A673 (cell line): ENCODE measurements around the gene LSM2. TPM values are rescaled to one million over a fixed set of nuclear protein-coding genes. Genes with fewer than 3 reads are reported as not detected.

Experiments
- BruUV-seq: library from RNA; stranded (reverse); fragments of 400-500 nt; replicated peaks from 2 replicates; lab custom pipeline; 2021; lab: Mats Ljungman, UMichigan
- CTCF ChIA-PET: fragments of 300-600 bp; sonication (Branson Sonifier 250); formaldehyde crosslinking; loops from one replicate; lab custom pipeline; 2022; ENCODE audit warnings: antibody characterized with exemption; lab: Charles Lee
- POLR2A ChIA-PET: fragments of 300-600 bp; sonication (Branson Sonifier 250); formaldehyde crosslinking; loops from one replicate; lab custom pipeline; 2022; ENCODE audit warnings: antibody characterized with exemption; ENCODE audit not compliant: low non-redundant PET; lab: Charles Lee
- DNase-seq: peaks from one replicate; pipeline ENCODE4 v3.0.0-alpha.2; 2015; ENCODE audit warnings: low spot score
- H3K27ac ChIP-seq: fragments of 200-600 bp; sonication (generic); 2 replicates; pipeline ENCODE4 v1.5.1; 2016; ENCODE audit warnings: mixed run types, low read depth, mild to moderate bottlenecking, mixed read lengths, antibody characterized with exemption, low read length; ENCODE audit not compliant: poor library complexity, severe bottlenecking
- H3K27me3 ChIP-seq: fragments of 200-600 bp; sonication (generic); replicated peaks from 2 replicates; pipeline ENCODE4 v1.6.1; 2017; ENCODE audit warnings: mixed run types, low read depth, mild to moderate bottlenecking, mixed read lengths, antibody characterized with exemption, low read length; ENCODE audit not compliant: insufficient read depth, poor library complexity
- H3K36me3 ChIP-seq: fragments of 200-600 bp; sonication (generic); 2 replicates; pipeline ENCODE4 v1.6.1; 2016; ENCODE audit warnings: mixed run types, mild to moderate bottlenecking, mixed read lengths, antibody characterized with exemption, low read length; ENCODE audit not compliant: insufficient read depth, poor library complexity, severe bottlenecking
- H3K4me1 ChIP-seq: fragments of 200-600 bp; sonication (generic); 2 replicates; pipeline ENCODE4 v1.6.1; 2017; ENCODE audit warnings: mixed run types, mild to moderate bottlenecking, mixed read lengths, antibody characterized with exemption, low read length; ENCODE audit not compliant: insufficient read depth, poor library complexity, severe bottlenecking
- H3K4me3 ChIP-seq: fragments of 200-600 bp; sonication (generic); 2 replicates; pipeline ENCODE4 v1.5.1; 2016; ENCODE audit warnings: low read depth, mixed run types, mild to moderate bottlenecking, mixed read lengths, low read length; ENCODE audit not compliant: poor library complexity, severe bottlenecking
- H3K9me3 ChIP-seq: fragments of 200-600 bp; sonication (generic); 2 replicates; pipeline ENCODE4 v1.6.1; 2016; ENCODE audit warnings: mixed run types, low read depth, mild to moderate bottlenecking, mixed read lengths, antibody characterized with exemption, low read length; ENCODE audit not compliant: poor library complexity, severe bottlenecking
- EZH2 ChIP-seq: fragments of 200-600 bp; sonication (generic); IDR thresholded peaks from 2 replicates; pipeline ENCODE4 v1.6.1; 2017; ENCODE audit warnings: borderline replicate concordance, low read depth, mild to moderate bottlenecking, mixed read lengths, antibody characterized with exemption, low read length; ENCODE audit not compliant: poor library complexity, severe bottlenecking
- intact Hi-C: fragments of 100-400 bp; cut with micrococcal nuclease; formaldehyde crosslinking; loops from one replicate; pipeline ENCODE4 v1.10.0; 2022; ENCODE audit not compliant: unreplicated experiment
- total RNA-seq: library from RNA; stranded (reverse); gene quantifications from 2 replicates; pipeline ENCODE4 v1.2.3, GENCODE V29; 2021
- TF ChIP-seq, protein P1 (sequence below): fragments of 300-800, 200-600 bp; sonication (generic); conservative IDR thresholded peaks from 2 replicates; pipeline ENCODE4 v1.5.1; 2017; ENCODE audit warnings: low read depth, mild to moderate bottlenecking, antibody characterized with exemption, low read length, moderate library complexity, mixed read lengths

LSM2 gene
- total RNA-seq, 1 experiment from 2014 or later, result 99.8 TPM

DNA sequence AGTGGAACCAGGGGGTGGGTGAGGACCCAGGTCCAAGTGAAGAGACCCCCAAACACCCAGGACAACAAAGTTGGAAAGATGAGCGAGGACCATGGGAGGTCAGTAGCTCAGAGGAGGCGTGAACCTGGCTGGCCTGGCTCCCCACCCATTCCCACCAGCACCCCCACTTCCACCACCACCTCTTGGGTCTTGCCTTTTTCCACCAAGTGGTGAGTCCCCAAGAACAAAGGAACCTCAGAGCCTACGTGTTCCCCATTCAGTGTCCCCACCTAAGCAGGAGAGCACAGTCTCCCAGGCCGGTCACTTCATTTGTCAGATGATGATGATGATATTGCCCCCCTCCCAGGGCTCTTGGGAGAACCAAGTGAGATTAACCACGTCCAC, 29.1 kb downstream of the LSM2 start:
- ChIA-PET POLR2A (no interaction called here), CTCF (interaction anchor here (0.6 kb wide), 1 partner anchor 64 kb away, joined by 3 read pairs; no protein-coding TSS in a partner anchor)
- Histone ChIP-seq H3K27me3 (no peaks in the 10 kb centered on the region), H3K27ac (no peak overlapping the region), H3K36me3 (peaks cover 48% of the 10 kb centered on the region), H3K4me3 (no peak overlapping the region), H3K4me1 (peaks cover 11% of the 10 kb centered on the region), H3K9me3 (no peaks in the 10 kb centered on the region)
- no peak for TF ChIP-seq EZH2
- TF ChIP-seq, protein P1, sequence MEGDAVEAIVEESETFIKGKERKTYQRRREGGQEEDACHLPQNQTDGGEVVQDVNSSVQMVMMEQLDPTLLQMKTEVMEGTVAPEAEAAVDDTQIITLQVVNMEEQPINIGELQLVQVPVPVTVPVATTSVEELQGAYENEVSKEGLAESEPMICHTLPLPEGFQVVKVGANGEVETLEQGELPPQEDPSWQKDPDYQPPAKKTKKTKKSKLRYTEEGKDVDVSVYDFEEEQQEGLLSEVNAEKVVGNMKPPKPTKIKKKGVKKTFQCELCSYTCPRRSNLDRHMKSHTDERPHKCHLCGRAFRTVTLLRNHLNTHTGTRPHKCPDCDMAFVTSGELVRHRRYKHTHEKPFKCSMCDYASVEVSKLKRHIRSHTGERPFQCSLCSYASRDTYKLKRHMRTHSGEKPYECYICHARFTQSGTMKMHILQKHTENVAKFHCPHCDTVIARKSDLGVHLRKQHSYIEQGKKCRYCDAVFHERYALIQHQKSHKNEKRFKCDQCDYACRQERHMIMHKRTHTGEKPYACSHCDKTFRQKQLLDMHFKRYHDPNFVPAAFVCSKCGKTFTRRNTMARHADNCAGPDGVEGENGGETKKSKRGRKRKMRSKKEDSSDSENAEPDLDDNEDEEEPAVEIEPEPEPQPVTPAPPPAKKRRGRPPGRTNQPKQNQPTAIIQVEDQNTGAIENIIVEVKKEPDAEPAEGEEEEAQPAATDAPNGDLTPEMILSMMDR, result no peak
- intact Hi-C loops, result no loop called here
- DNase-seq, result no peak
- BruUV-seq, result no TSS peak

DNA sequence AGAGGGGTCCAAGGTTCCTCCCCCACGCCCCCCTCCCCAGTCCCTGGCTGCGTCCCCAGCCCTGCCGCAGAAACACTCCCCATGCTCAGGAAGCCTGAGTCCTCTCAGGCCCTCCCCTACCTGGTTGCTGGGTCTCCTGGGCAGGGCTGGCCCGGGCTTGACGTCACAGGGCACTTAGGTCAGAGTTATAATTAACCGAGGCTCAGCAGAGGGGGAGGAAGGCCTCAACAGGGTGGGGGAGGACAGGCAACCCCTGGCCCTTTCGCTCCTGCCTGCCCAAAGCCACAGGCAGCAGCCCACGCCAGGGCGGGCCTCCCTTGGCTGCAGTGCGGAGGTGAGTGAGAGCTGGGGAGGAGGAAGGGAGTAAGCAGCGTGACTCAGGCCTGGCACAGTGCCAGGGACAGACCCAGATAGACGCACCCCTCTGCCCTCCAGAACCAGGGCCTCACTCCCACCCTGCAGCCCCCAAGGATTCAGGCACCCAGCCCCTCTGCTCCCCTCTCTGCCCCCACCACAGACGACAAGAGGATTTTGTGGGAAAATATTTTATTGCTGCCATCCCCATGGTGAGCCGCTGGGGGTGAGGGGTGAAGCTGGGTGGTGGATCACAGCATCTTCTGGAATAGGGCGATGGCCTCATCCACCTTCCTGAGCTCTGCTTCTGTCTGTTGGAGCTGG, 29.6 kb downstream of the LSM2 start, which contains the start of gene VWA7:
Gene VWA7, minus strand, starts transcription at position 340 of the 678 bp plus-strand sequence. CDS start 549 bp downstream, outside the sequence.
- H3K4me3 ChIP-seq, result no peak within 1 kb of the TSS
- intact Hi-C loops, result no loop called here
- DNase-seq, result peak; percentile 59

DNA sequence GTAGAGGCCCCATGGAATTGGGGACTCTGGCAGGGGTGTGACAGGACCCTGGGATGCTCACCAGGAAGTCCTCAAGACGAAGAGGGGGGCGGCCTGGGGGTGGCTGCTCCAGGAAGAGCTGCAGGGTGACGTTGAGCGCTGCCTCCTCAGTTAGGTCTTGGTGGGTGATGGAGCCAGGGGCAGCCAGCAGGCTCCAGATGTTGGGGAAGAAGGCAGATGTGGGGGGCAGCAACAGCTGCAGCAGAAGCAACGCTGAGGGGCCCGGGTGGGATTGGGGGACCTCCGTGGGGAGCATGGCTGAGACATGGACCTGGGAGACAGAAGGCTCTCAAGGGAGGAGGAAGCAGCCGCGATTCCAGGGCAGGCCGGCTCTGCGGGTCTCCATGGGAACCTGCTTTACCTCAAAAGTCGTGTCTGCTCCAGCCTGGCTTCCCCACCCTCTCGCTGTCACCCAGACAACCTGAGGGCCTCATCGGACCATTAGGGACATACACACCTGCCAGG, 30.2 kb downstream of the LSM2 start:
- TF ChIP-seq, protein P1, result no peak
- no peak for TF ChIP-seq EZH2
- DNase-seq, result no peak
- peaks cover 11% of the 10 kb centered on the region for H3K4me1 ChIP-seq
- no peaks in the 10 kb centered on the region for H3K9me3 ChIP-seq
- POLR2A ChIA-PET, result no interaction called here
- H3K27me3 ChIP-seq, result no peaks in the 10 kb centered on the region
- H3K36me3 ChIP-seq, result peaks cover 36% of the 10 kb centered on the region
- no peak overlapping the region for H3K4me3 ChIP-seq
- no TSS peak for BruUV-seq
- intact Hi-C loops, result no loop called here
- H3K27ac ChIP-seq, result peak overlapping the region; percentile 47
- CTCF ChIA-PET, result no interaction called here

More for the DNA sequence above, 29.6 kb downstream of the LSM2 start, which contains the start of gene VWA7:
- H3K27me3 ChIP-seq, result no peaks in the 10 kb centered on the region
- H3K4me1 ChIP-seq, result peaks cover 11% of the 10 kb centered on the region
- peaks cover 42% of the 10 kb centered on the region for H3K36me3 ChIP-seq
- peak within 1 kb of the TSS; percentile 47 for H3K27ac ChIP-seq
- TF ChIP-seq, protein P1, result no peak
- no peak for TF ChIP-seq EZH2
- POLR2A ChIA-PET, result no interaction called here
- no peaks in the 10 kb centered on the region for H3K9me3 ChIP-seq
- CTCF ChIA-PET, result interaction anchor here (0.6 kb wide), 1 partner anchor 65 kb away, joined by 3 read pairs; no protein-coding TSS in a partner anchor
- BruUV-seq, result no TSS peak
